Neural crest cell (in vitro differentiated cells): ENCODE data around the gene SCN10A. TPM values are rescaled to one million over a fixed set of nuclear protein-coding genes. Genes with fewer than 3 reads are reported as not detected.
A peak's percentile ranks its signal among the peaks of the same experiment; 100 is the strongest.

Source experiments
- DNase-seq: peaks from one replicate; pipeline ENCODE4 v3.0.0; 2021; ENCODE audit warnings: low read depth, mixed read lengths, low spot score
- H3K27ac Mint-ChIP-seq: one replicate; pipeline ENCODE4 v1.8.0; 2021; ENCODE audit warnings: mild to moderate bottlenecking, mixed read lengths; ENCODE audit not compliant: unreplicated experiment
- H3K27me3 Mint-ChIP-seq: 2 replicates; pipeline ENCODE4 v1.8.0; 2021; ENCODE audit warnings: low read depth, mild to moderate bottlenecking, mixed read lengths
- H3K36me3 Mint-ChIP-seq: 2 replicates; pipeline ENCODE4 v1.8.0; 2021; ENCODE audit warnings: low read depth, mild to moderate bottlenecking, mixed read lengths
- H3K4me1 Mint-ChIP-seq: 2 replicates; pipeline ENCODE4 v1.8.0; 2021; ENCODE audit warnings: mixed read lengths
- H3K4me3 Mint-ChIP-seq: one replicate; pipeline ENCODE4 v1.8.0; 2021; ENCODE audit warnings: mild to moderate bottlenecking, mixed read lengths
- H3K9me3 Mint-ChIP-seq: 2 replicates; pipeline ENCODE4 v1.8.0; 2021; ENCODE audit warnings: mixed read lengths
- CTCF ChIP-seq: fragments of 200-600 bp; sonication (generic); conservative IDR thresholded peaks from 2 replicates; pipeline ENCODE4 v1.5.0; 2021; ENCODE audit warnings: antibody characterized with exemption, mild to moderate bottlenecking
- total RNA-seq: library from RNA; stranded (reverse); gene quantifications from 2 replicates; pipeline ENCODE4 v1.2.1, GENCODE V29; 2021

SCN10A gene
- total RNA-seq, 1 donor from 2014 or later: not detected

- no peaks in the 10 kb centered on the region for H3K4me1 Mint-ChIP-seq
- no peak overlapping the region for H3K4me3 Mint-ChIP-seq
- peaks cover 30% of the 10 kb centered on the region for H3K27me3 Mint-ChIP-seq
- H3K27ac Mint-ChIP-seq: no peak overlapping the region
- TF ChIP-seq CTCF: no peak
- H3K36me3 Mint-ChIP-seq: no peaks in the 10 kb centered on the region
- no peak for DNase-seq
- H3K9me3 Mint-ChIP-seq: no peaks in the 10 kb centered on the region
These were observed 128.7 kb downstream of the SCN10A start for GRCh38 chr3:38687321-38687720.

- no peak for TF ChIP-seq CTCF
- Mint-ChIP-seq H3K27ac (no peak overlapping the region), H3K4me1 (no peaks in the 10 kb centered on the region), H3K27me3 (peaks cover 50% of the 10 kb centered on the region), H3K9me3 (no peaks in the 10 kb centered on the region), H3K4me3 (no peak overlapping the region), H3K36me3 (no peaks in the 10 kb centered on the region)
- no peak for DNase-seq
These were observed 131.5 kb downstream of the SCN10A start for GRCh38 chr3:38684546-38684945.

DNA sequence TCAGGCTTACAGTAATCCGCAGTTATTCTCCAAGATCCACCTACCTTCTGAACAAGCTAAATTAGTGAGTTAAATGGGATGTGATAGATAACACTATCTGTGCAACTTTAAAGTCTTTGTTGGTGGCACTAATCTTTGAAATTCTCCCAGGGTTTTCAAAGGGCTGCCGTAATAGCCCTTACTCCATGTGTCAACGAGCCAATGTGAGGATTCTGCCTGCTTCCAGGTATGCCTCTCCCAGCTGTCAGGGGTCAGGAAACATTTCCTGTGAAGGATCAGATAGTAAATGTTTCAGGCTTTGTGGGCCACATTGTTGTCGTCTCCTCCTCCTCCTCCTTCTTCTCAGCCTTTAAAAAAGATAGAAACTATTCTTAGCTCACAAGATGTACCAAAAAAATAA, 146.3 kb downstream of the SCN10A start:
- no peak for TF ChIP-seq CTCF
- peaks cover under 1% of the 10 kb centered on the region for H3K36me3 Mint-ChIP-seq
- H3K27ac Mint-ChIP-seq: peak overlapping the region; percentile 11
- no peak for DNase-seq
- no peak overlapping the region for H3K4me3 Mint-ChIP-seq
- peaks cover 37% of the 10 kb centered on the region for H3K27me3 Mint-ChIP-seq
- H3K4me1 Mint-ChIP-seq: no peaks in the 10 kb centered on the region
- peaks cover 4% of the 10 kb centered on the region for H3K9me3 Mint-ChIP-seq

DNA sequence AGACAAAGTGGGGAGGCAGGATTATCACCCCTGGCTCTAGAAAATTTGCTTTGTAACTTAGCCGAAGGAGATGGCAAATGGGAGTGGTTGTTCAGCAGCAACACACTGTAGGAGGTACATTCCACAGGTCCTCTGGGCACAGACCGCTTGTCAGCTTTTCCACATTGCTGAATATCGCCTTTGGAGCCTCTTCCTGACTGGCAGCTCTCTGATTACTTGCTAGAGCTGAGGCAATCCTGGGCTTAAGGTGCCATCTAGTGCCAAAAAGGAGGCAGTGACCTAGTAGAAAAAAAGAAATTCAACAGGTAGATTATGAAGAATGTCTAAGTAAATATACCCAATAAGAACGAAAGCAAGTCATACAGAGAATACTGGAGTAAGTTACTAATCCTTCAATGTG, 153.5 kb downstream of the SCN10A start:
- Mint-ChIP-seq H3K4me3 (no peak overlapping the region), H3K4me1 (peaks cover 4% of the 10 kb centered on the region), H3K9me3 (peaks cover 17% of the 10 kb centered on the region), H3K27me3 (peaks cover 60% of the 10 kb centered on the region), H3K27ac (no peak overlapping the region), H3K36me3 (peaks cover 10% of the 10 kb centered on the region)
- no peak for DNase-seq
- peak; percentile 70 for TF ChIP-seq CTCF

DNA sequence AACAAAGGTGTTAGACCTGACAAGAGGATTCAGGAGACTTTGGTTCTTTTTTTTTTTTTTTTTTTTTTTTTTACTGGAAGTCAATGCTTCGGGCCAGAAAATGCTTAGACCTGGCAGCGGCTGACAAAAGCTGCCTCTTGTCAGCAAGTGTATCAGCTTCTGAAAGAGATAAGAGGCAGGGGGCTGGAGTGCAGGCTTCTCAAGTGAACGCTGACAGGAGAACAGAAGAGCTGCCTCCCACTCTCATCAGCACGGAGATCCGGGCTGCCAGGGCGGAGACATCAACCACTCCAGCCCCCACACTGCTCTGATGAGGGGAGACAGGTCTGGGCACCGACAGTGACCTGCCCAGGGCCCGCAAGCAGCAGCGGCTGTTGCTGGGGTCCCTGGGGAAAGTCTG, 157.2 kb downstream of the SCN10A start:
- peaks cover 7% of the 10 kb centered on the region for H3K36me3 Mint-ChIP-seq
- no peak for TF ChIP-seq CTCF
- no peak overlapping the region for H3K4me3 Mint-ChIP-seq
- peaks cover 69% of the 10 kb centered on the region for H3K27me3 Mint-ChIP-seq
- peaks cover 14% of the 10 kb centered on the region for H3K9me3 Mint-ChIP-seq
- H3K4me1 Mint-ChIP-seq: peaks cover 10% of the 10 kb centered on the region
- no peak overlapping the region for H3K27ac Mint-ChIP-seq
- DNase-seq: no peak

DNA sequence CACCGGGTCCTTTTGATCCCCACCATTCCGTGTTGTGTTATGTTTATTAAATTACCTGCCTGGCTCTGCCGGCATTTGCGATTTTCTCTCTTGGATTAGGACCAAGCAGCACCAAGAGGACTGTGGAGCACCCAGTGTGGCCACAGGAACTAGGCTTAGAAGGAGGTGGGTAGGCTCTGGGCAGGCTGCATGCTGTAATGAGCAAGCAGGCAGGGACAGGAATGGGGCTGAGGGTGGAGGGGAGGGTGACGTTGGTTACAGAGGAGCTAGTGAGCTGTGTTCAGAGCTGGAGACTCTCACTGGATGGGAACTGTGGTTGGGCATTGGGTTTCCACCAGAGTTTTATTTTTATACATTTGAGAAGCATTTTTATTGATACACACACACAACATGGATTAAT, 158.6 kb downstream of the SCN10A start:
- Mint-ChIP-seq H3K4me3 (no peak overlapping the region), H3K36me3 (no peaks in the 10 kb centered on the region), H3K4me1 (peaks cover 10% of the 10 kb centered on the region), H3K27ac (no peak overlapping the region), H3K9me3 (peaks cover 2% of the 10 kb centered on the region), H3K27me3 (peaks cover 75% of the 10 kb centered on the region)
- no peak for TF ChIP-seq CTCF
- DNase-seq: no peak
